CD14-positive monocyte (primary cell): ENCODE results near the gene FAM89A. TPM values are rescaled to one million over a fixed set of nuclear protein-coding genes. Genes with fewer than 3 reads are reported as not detected.

ENCODE experiments used
- DNase-seq, 3 donors: peaks; one replicate each; pipeline ENCODE4 v3.0.0-alpha.2; 2011 to 2022
- H2AFZ ChIP-seq: 2 replicates; pipeline ENCODE4 v1.6.0; 2012; ENCODE audit warnings: mild to moderate bottlenecking, low read depth, low read length, inconsistent platforms; ENCODE audit not compliant: insufficient read depth, poor library complexity, severe bottlenecking
- H3K27ac ChIP-seq, 2 donors: 1 replicate in 1 of 2; 2 replicates in 1 of 2; pipeline ENCODE4 v1.5.1; 2012 to 2013; ENCODE audit warnings: low read length in 2 of 2, control low read depth in 1 of 2, inconsistent platforms in 1 of 2, low read depth in 1 of 2, mild to moderate bottlenecking in 1 of 2
- H3K27me3 ChIP-seq, 2 donors: one replicate each; pipeline versions ENCODE4 v1.6.0 to v1.6.1; 2011 to 2013; ENCODE audit warnings: low read length in 2 of 2; ENCODE audit not compliant: control insufficient read depth in 2 of 2, insufficient read depth in 2 of 2
- H3K36me3 ChIP-seq, 2 donors: replicated peaks in 1 of 2; 1 replicate in 1 of 2; 2 replicates in 1 of 2; pipeline versions ENCODE4 v1.5.1 to v1.6.1; 2012 to 2013; ENCODE audit warnings: low read length in 2 of 2, control low read depth in 1 of 2, inconsistent platforms in 1 of 2, mild to moderate bottlenecking in 1 of 2; ENCODE audit not compliant: insufficient read depth in 2 of 2, control insufficient read depth in 1 of 2
- H3K4me1 ChIP-seq, 2 donors: 1 replicate in 1 of 2; 2 replicates in 1 of 2; pipeline versions ENCODE4 v1.5.1 to v1.6.1; 2012 to 2013; ENCODE audit warnings: low read length in 2 of 2, control low read depth in 1 of 2, inconsistent platforms in 1 of 2, mild to moderate bottlenecking in 1 of 2, moderate library complexity in 1 of 2; ENCODE audit not compliant: insufficient read depth in 2 of 2, control insufficient read depth in 1 of 2
- H3K4me2 ChIP-seq: replicated peaks from 2 replicates; pipeline ENCODE3; 2012; ENCODE audit warnings: low read length, moderate library complexity, mild to moderate bottlenecking; ENCODE audit not compliant: poor library complexity, severe bottlenecking; ENCODE audit errors: extremely low read depth
- H3K4me3 ChIP-seq, 3 experiments: fragments of 200-600 bp in 1 of 3; sonication (generic) in 1 of 3; replicated peaks in 1 of 3; 1 replicate in 2 of 3; 2 replicates in 1 of 3; pipeline ENCODE4 v1.5.1; 2011 to 2013; ENCODE audit warnings: low read length in 3 of 3, mild to moderate bottlenecking in 3 of 3, control low read depth in 2 of 3, low read depth in 2 of 3, inconsistent platforms in 1 of 3, moderate library complexity in 1 of 3
- H3K79me2 ChIP-seq: 2 replicates; pipeline ENCODE4 v1.6.0; 2012; ENCODE audit warnings: mild to moderate bottlenecking, control low read depth, inconsistent platforms, low read length, moderate library complexity; ENCODE audit not compliant: insufficient read depth
- H3K9ac ChIP-seq: 2 replicates; pipeline ENCODE4 v1.6.0; 2017; ENCODE audit warnings: low read length, mild to moderate bottlenecking; ENCODE audit not compliant: insufficient read depth, poor library complexity, severe bottlenecking
- H3K9me3 ChIP-seq, 2 donors: replicated peaks in 1 of 2; 1 replicate in 1 of 2; 2 replicates in 1 of 2; pipeline versions ENCODE4 v1.5.1 to v1.6.1; 2012 to 2013; ENCODE audit warnings: low read length in 2 of 2, control low read depth in 1 of 2; ENCODE audit not compliant: control insufficient read depth in 1 of 2, insufficient read depth in 1 of 2
- H4K20me1 ChIP-seq: 2 replicates; pipeline ENCODE4 v1.6.0; 2012; ENCODE audit warnings: mild to moderate bottlenecking, low read length, control low read depth, moderate library complexity; ENCODE audit not compliant: insufficient read depth
- H3K27ac Mint-ChIP-seq, 7 donors: one replicate each; pipeline ENCODE4 v1.8.0; 2020; ENCODE audit warnings: mild to moderate bottlenecking in 7 of 7, mixed read lengths in 7 of 7, moderate library complexity in 6 of 7, inconsistent platforms in 2 of 7
- H3K27me3 Mint-ChIP-seq, 3 donors: one replicate each; pipeline ENCODE4 v1.8.0; 2021 to 2022; ENCODE audit warnings: low read depth in 3 of 3, mild to moderate bottlenecking in 3 of 3, mixed read lengths in 3 of 3, moderate library complexity in 3 of 3, inconsistent platforms in 1 of 3
- H3K36me3 Mint-ChIP-seq, 2 donors: one replicate each; pipeline ENCODE4 v1.8.0; 2020; ENCODE audit warnings: mixed read lengths in 2 of 2, inconsistent platforms in 1 of 2, mild to moderate bottlenecking in 1 of 2
- H3K4me1 Mint-ChIP-seq: one replicate; pipeline ENCODE4 v1.8.0; 2020; ENCODE audit warnings: mild to moderate bottlenecking, mixed read lengths
- H3K4me3 Mint-ChIP-seq, 2 donors: one replicate each; pipeline ENCODE4 v1.8.0; 2020; ENCODE audit warnings: mild to moderate bottlenecking in 2 of 2, mixed read lengths in 2 of 2, moderate library complexity in 1 of 2
- H3K9me3 Mint-ChIP-seq, 7 donors: one replicate each; pipeline ENCODE4 v1.8.0; 2020 to 2022; ENCODE audit warnings: mixed read lengths in 7 of 7, mild to moderate bottlenecking in 6 of 7, moderate library complexity in 6 of 7, inconsistent platforms in 2 of 7
- WGBS: methylation state at CpG from one replicate; pipeline ENCODE4 v1.1.5; 2013; ENCODE audit warnings: missing lambda C conversion rate; ENCODE audit not compliant: insufficient coverage; 5-methylcytosine and 5-hydroxymethylcytosine counted together
- intact Hi-C, 2 donors: fragments of 100-400 bp; cut with micrococcal nuclease; formaldehyde crosslinking; loops; one replicate each; pipeline versions ENCODE4 v1.15.0 to v1.15.1; 2023
- polyA plus RNA-seq, 3 donors: library from polyadenylated mRNA; depleted of rRNA in 1 of 3; unstranded in 2 of 3; stranded (reverse) in 1 of 3; fragments of 300-500 nt in 2 of 3; fragments of >200 nt in 1 of 3; fragmentation: Illumina TruSeq in 2 of 3; gene quantifications; 1 replicate in 2 of 3; 2 replicates in 1 of 3; pipeline ENCODE4 v1.2.3, GENCODE V29; 2012 to 2021
- TF ChIP-seq, protein P1 (sequence below): fragments of 200-600 bp; IDR thresholded peaks from one replicate; pipeline ENCODE4 v1.8.0; 2022; ENCODE audit warnings: antibody characterized with exemption, mild to moderate bottlenecking

Gene FAM89A
- polyA plus RNA-seq, 3 donors: 2.0 to 11.7 (median 4.4) TPM

DNA sequence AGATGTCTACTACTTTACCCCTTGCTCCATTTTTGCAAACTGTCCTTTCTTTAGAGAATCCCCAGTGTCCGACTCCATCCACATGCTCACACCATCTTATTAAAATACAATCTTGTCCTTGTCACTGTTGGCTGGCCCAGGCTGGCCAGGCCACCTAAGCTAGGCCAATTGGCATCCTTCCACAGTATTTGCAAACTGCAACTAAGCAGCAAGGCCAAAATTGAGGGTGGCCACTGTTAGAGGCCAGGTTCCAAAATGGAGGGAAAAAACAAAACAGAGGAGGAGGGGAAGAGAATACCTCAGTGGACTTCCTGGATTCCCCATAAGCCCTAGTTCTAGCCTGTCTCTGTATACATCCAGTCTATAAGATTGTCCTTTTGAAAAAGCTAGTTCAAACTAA, 4.3 kb downstream of the FAM89A start:
- intact Hi-C loops: no loop called here
- no peaks in the 10 kb centered on the region for H3K36me3 ChIP-seq
- no peak overlapping the region for H3K27ac ChIP-seq
- no CpG with 5 or more reads among the region's 1 CpG for WGBS
- H3K4me1 ChIP-seq: peaks cover 39 to 45% of the 10 kb centered on the region in 2 donors
- H3K4me3 ChIP-seq: no peak overlapping the region
- H3K79me2 ChIP-seq: peaks cover 6% of the 10 kb centered on the region
- no peaks in the 10 kb centered on the region for H4K20me1 ChIP-seq
- no peaks in the 10 kb centered on the region for H3K9me3 ChIP-seq
- H3K27ac Mint-ChIP-seq: no peak overlapping the region
- peaks cover 0 to 4% (median 0%) of the 10 kb centered on the region in 7 donors for H3K9me3 Mint-ChIP-seq
- no peak overlapping the region for H3K9ac ChIP-seq
- no peak overlapping the region for H3K4me3 Mint-ChIP-seq
- peaks cover 43% of the 10 kb centered on the region for H3K4me1 Mint-ChIP-seq
- TF ChIP-seq, protein P1, sequence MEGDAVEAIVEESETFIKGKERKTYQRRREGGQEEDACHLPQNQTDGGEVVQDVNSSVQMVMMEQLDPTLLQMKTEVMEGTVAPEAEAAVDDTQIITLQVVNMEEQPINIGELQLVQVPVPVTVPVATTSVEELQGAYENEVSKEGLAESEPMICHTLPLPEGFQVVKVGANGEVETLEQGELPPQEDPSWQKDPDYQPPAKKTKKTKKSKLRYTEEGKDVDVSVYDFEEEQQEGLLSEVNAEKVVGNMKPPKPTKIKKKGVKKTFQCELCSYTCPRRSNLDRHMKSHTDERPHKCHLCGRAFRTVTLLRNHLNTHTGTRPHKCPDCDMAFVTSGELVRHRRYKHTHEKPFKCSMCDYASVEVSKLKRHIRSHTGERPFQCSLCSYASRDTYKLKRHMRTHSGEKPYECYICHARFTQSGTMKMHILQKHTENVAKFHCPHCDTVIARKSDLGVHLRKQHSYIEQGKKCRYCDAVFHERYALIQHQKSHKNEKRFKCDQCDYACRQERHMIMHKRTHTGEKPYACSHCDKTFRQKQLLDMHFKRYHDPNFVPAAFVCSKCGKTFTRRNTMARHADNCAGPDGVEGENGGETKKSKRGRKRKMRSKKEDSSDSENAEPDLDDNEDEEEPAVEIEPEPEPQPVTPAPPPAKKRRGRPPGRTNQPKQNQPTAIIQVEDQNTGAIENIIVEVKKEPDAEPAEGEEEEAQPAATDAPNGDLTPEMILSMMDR: no peak
- peaks cover 6 to 9% of the 10 kb centered on the region in 2 donors for H3K36me3 Mint-ChIP-seq
- H3K27me3 ChIP-seq: peaks cover 10 to 21% of the 10 kb centered on the region in 2 donors
- peaks cover 20 to 30% (median 24%) of the 10 kb centered on the region in 3 donors for H3K27me3 Mint-ChIP-seq
- DNase-seq: no peak
- H3K4me2 ChIP-seq: no peak overlapping the region
- no peak overlapping the region for H2AFZ ChIP-seq

DNA sequence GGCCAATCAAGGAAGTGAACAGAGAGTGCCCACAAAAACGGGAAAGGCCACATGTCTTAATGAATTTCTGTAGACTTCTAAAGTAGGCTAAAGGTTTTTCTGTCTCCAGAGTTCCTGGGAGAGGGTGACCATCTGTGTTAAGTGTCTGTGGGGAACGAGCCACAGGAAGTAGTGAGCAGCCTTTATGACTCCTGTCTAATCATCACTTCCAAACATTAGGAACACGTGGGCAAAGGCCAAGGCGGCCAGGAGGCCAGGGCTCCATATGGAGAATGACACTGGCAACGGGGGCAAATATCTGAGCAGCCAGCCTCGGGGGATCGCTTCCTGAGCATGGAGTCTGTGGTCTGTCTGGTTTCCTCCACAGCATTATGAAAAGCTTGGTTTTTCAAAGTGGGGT, 7.1 kb downstream of the FAM89A start:
- Mint-ChIP-seq H3K4me1 (peaks cover 46% of the 10 kb centered on the region), H3K27ac (peak overlapping the region in 4 of 7 donors; percentile 11 to 36 (median 28)), H3K27me3 (peaks cover 8 to 10% (median 9%) of the 10 kb centered on the region in 3 donors), H3K4me3 (peak overlapping the region in 1 of 2 donors; percentile 49), H3K9me3 (peaks cover 0 to 4% (median 0%) of the 10 kb centered on the region in 7 donors), H3K36me3 (peaks cover 9% of the 10 kb centered on the region in 2 donors)
- Histone ChIP-seq H3K4me2 (no peak overlapping the region), H3K9ac (no peak overlapping the region), H4K20me1 (no peaks in the 10 kb centered on the region), H3K4me1 (peaks cover 36 to 41% of the 10 kb centered on the region in 2 donors), H3K27ac (no peak overlapping the region), H3K27me3 (peaks cover 0 to 2% of the 10 kb centered on the region in 2 donors), H3K36me3 (no peaks in the 10 kb centered on the region), H2AFZ (peak overlapping the region; percentile 31), H3K9me3 (no peaks in the 10 kb centered on the region), H3K79me2 (peaks cover 6% of the 10 kb centered on the region), H3K4me3 (no peak overlapping the region)
- WGBS: 0% methylated on average over 5 of the region's 7 CpGs
- DNase-seq: no peak
- intact Hi-C loops: no loop called here
- TF ChIP-seq, protein P1: no peak
